DOHH2 (cell line): ENCODE data around the gene MICA.
"Not testable (repeated sequence)": the region's sequence is repeated elsewhere in the genome, so short reads cannot be mapped to it uniquely, and the experiment has no call there.

ENCODE experiments used
- H3F3A ChIP-seq: fragments of 200-600 bp; sonication (generic), shearing (Covaris generic); 2 replicates; pipeline ENCODE4 v1.6.0; 2016; ENCODE audit warnings: antibody characterized with exemption, mild to moderate bottlenecking; ENCODE audit not compliant: control insufficient read depth, insufficient read depth
- H3K27ac ChIP-seq: fragments of 200-600 bp; sonication (generic); 2 replicates; pipeline ENCODE4 v1.5.1; 2014; ENCODE audit warnings: low read depth, mild to moderate bottlenecking, low read length, moderate library complexity
- H3K27me3 ChIP-seq: fragments of 200-600 bp; sonication (generic); 2 replicates; pipeline ENCODE4 v1.6.1; 2014; ENCODE audit warnings: mild to moderate bottlenecking, low read length, mixed read lengths; ENCODE audit not compliant: control insufficient read depth
- H3K36me3 ChIP-seq: fragments of 200-600 bp; sonication (generic); 2 replicates; pipeline ENCODE4 v1.6.1; 2014; ENCODE audit warnings: mild to moderate bottlenecking, low read length, moderate library complexity, mixed read lengths; ENCODE audit not compliant: control insufficient read depth
- H3K4me1 ChIP-seq: fragments of 200-600 bp; sonication (generic); 2 replicates; pipeline ENCODE4 v1.6.1; 2014; ENCODE audit warnings: mild to moderate bottlenecking, low read length, mixed read lengths; ENCODE audit not compliant: control insufficient read depth
- H3K4me2 ChIP-seq: fragments of 200-600 bp; sonication (generic); 2 replicates; pipeline ENCODE4 v1.6.0; 2014; ENCODE audit warnings: mild to moderate bottlenecking, low read length, moderate library complexity
- H3K4me3 ChIP-seq: fragments of 200-600 bp; sonication (generic); 2 replicates; pipeline ENCODE4 v1.5.1; 2014; ENCODE audit warnings: mild to moderate bottlenecking, low read length, mixed read lengths
- H3K79me2 ChIP-seq: fragments of 200-600 bp; sonication (generic); 2 replicates; pipeline ENCODE4 v1.6.1; 2014; ENCODE audit warnings: mild to moderate bottlenecking, low read length, mixed read lengths; ENCODE audit not compliant: control insufficient read depth
- H3K9me2 ChIP-seq: fragments of 200-600 bp; sonication (generic); replicated peaks from 2 replicates; pipeline ENCODE4 v1.6.1; 2014; ENCODE audit warnings: mild to moderate bottlenecking, low read length, mixed read lengths; ENCODE audit not compliant: control insufficient read depth
- H3K9me3 ChIP-seq: fragments of 200-600 bp; sonication (generic); 2 replicates; pipeline ENCODE4 v1.6.1; 2014; ENCODE audit warnings: antibody characterized with exemption, low read length, mixed read lengths; ENCODE audit not compliant: control insufficient read depth, insufficient read depth
- H4K20me1 ChIP-seq: fragments of 200-600 bp; sonication (generic); 2 replicates; pipeline ENCODE4 v1.6.0; 2014; ENCODE audit warnings: low read depth, mild to moderate bottlenecking, antibody characterized with exemption, low read length, moderate library complexity; ENCODE audit not compliant: control insufficient read depth, insufficient read depth
- CTCF ChIP-seq: fragments of 200-600 bp; sonication (generic); IDR thresholded peaks from one replicate; pipeline ENCODE4 v1.5.1; 2014; ENCODE audit warnings: antibody characterized with exemption, mild to moderate bottlenecking, low read depth, low read length; ENCODE audit not compliant: poor library complexity, severe bottlenecking
- EZH2phosphoT487 ChIP-seq: fragments of 200-600 bp; sonication (generic); IDR thresholded peaks from 2 replicates; pipeline ENCODE4 v1.6.1; 2017; ENCODE audit warnings: borderline replicate concordance, mild to moderate bottlenecking, antibody characterized with exemption, low read length, moderate library complexity, mixed read lengths

MICA gene

GRCh38 chr6:31394381-31394780, 9.0 kb upstream of the MICA start:
- no peaks in the 10 kb centered on the region for H4K20me1 ChIP-seq
- H3K4me1 ChIP-seq, result peaks cover 34% of the 10 kb centered on the region
- no peak overlapping the region for H3K4me3 ChIP-seq
- no peak overlapping the region for H3K4me2 ChIP-seq
- peaks cover 5% of the 10 kb centered on the region for H3F3A ChIP-seq
- TF ChIP-seq CTCF (no peak), EZH2phosphoT487 (no peak)
- H3K27ac ChIP-seq, result no peak overlapping the region
- no peaks in the 10 kb centered on the region for H3K9me2 ChIP-seq
- H3K27me3 ChIP-seq, result no peaks in the 10 kb centered on the region
- peaks cover 18% of the 10 kb centered on the region for H3K79me2 ChIP-seq
- no peaks in the 10 kb centered on the region for H3K9me3 ChIP-seq
- H3K36me3 ChIP-seq, result no peaks in the 10 kb centered on the region; the same call in 1 of the 2 replicates

- Histone ChIP-seq H3K9me2 (no peaks in the 10 kb centered on the region), H3F3A (peaks cover 6% of the 10 kb centered on the region), H3K4me2 (no peak overlapping the region), H3K27me3 (no peaks in the 10 kb centered on the region), H3K36me3 (no peaks in the 10 kb centered on the region; the same call in 1 of the 2 replicates), H3K9me3 (no peaks in the 10 kb centered on the region), H4K20me1 (no peaks in the 10 kb centered on the region), H3K4me3 (no peak overlapping the region), H3K79me2 (peaks cover 29% of the 10 kb centered on the region), H3K4me1 (peaks cover 26% of the 10 kb centered on the region), H3K27ac (no peak overlapping the region)
- TF ChIP-seq EZH2phosphoT487, result no peak
- no peak for TF ChIP-seq CTCF
These were observed 7.6 kb upstream of the MICA start for GRCh38 chr6:31395832-31396231.

- TF ChIP-seq EZH2phosphoT487, result no peak
- TF ChIP-seq CTCF, result peak; percentile 86
- H3K4me2 ChIP-seq, result peak overlapping the region; percentile 48
- no peak overlapping the region for H3K4me3 ChIP-seq
- H3K9me3 ChIP-seq, result no peaks in the 10 kb centered on the region
- H3K36me3 ChIP-seq, result no peaks in the 10 kb centered on the region; the same call in 1 of the 2 replicates
- H3K79me2 ChIP-seq, result peaks cover 36% of the 10 kb centered on the region
- H3F3A ChIP-seq, result peaks cover 11% of the 10 kb centered on the region
- no peak overlapping the region for H3K27ac ChIP-seq
- no peaks in the 10 kb centered on the region for H3K9me2 ChIP-seq
- no peaks in the 10 kb centered on the region for H4K20me1 ChIP-seq
- H3K4me1 ChIP-seq, result peaks cover 25% of the 10 kb centered on the region
- H3K27me3 ChIP-seq, result no peaks in the 10 kb centered on the region
These were observed 6.8 kb upstream of the MICA start for GRCh38 chr6:31396422-31397152.

- not testable (repeated sequence) for H3K27me3 ChIP-seq, H3K9me2 ChIP-seq, H3K36me3 ChIP-seq, H3K27ac ChIP-seq, H4K20me1 ChIP-seq, H3K9me3 ChIP-seq
- H3K4me3 ChIP-seq, result peak overlapping the region; percentile 32; the same call in 1 of the 2 replicates
- peak overlapping the region; percentile 48 for H3K4me2 ChIP-seq
- peaks cover 16% of the 10 kb centered on the region for H3F3A ChIP-seq
- H3K79me2 ChIP-seq, result peaks cover 42% of the 10 kb centered on the region
- peaks cover 31% of the 10 kb centered on the region for H3K4me1 ChIP-seq
These were observed 6.3 kb upstream of the MICA start for GRCh38 chr6:31397153-31397499.
